HG03196 (cell line): ENCODE measurements around the gene SP4.

Experiments used
- ATAC-seq: cut with Tn5 transposase; IDR thresholded peaks from one replicate; pipeline ENCODE4 v1.9.1; 2021; ENCODE audit not compliant: unreplicated experiment

SP4 gene

DNA sequence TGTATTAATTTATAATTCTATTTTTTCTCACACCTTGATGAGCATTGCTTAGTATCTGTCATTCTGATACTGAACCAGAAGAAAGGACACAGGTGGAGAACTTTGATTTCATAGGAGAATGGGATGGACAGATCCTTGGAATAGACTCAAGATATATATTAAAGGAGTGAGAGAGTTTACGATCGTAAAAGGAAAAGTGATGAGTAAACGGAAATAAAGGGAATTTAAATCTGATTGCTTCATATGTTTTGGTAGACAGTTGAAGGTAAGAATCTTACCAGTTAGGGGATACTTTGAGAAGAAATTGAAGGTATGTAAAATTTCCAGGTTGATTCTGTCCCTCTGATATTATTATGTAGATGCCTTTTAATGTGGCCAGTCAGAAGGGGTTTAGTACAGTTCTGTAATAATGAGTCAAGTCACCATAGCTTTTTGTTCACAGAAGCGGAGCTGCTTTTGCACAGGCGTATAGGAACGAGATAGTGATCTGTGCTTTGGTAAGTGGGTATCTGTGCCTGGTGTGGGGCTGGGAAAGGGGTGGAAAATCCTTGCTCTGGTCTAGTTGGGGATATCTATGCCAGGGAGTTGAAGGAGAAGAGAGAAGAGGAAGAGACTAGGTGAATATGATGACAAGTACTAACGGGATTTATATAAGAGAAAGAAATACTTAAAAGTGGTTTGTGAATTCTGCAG, 15.4 kb downstream of the SP4 start:
- no peak for ATAC-seq

DNA sequence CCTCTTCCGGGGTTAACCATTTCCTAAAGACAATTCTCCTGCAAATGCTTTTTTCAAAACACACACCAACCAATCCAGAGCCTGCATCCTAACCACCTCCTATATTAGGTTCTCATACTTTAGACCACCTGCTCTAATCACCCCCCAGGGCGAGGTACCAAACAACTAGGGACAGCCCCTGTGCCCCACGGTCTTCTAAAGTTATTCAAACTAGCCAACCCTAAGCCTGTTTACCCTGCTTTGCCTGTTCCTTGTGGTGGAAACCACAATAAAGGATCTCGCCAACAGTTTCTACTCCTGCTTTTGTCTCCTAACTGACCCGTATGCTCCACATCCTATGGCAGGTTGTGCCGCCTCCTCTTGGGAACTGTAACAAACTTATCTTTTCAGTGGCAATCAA, 21.1 kb downstream of the SP4 start:
- no peak for ATAC-seq

DNA sequence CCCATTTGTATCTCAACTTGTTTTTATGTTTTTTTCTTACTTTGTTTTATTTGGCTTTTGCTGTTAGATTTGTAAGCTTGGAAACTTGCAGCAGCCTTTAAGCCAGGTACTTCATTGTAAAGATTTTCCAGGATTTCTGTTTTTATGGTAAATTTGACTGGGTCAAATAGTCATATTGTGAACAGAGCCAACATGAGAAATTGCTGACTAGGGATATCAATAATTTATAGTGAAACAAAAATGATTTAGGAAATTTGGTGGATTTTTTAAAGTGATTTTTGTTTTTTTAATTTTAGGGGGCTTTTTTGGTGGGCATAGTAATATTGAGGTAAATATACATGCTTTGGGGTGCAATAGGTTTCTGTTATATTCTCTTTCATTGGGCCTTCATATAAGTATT, 22.2 kb downstream of the SP4 start:
- ATAC-seq: no peak

DNA sequence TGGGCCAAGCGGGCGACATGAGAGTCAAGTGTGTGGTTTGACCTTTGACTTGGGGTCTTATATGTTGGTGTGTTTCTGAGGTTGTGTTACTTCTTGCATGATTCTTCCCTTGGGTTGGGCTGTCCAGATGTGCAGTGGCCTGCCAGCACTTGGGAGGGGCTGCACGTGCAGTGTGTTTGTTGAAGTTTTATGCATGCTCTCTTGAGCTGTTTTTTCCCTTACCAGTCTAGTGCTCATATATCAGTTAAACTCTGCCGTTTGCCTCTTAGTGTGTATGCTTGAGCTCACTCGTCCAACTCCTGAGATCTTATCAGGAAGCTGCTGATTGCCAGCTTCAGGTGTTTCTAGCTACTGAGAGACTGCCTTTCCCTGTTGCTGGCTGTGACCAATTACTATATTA, 23.1 kb downstream of the SP4 start:
- no peak for ATAC-seq

DNA sequence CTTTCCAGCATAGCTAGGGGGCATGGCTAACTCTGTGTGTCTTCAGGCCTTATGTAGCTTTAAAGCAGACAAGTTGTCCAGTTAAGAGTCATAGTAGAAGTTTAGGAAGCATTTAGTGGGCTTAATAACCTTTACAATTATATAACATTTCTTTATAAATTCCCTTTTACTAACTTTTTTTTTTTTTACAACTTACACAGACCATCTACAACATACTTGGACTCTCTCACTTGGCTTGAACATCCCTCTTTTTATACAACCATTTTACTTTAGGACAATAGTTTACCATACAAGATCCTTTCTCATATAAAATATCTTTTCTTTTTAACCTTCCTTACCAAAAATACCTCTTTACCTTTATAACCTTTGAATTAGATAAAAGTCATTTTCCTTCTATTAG, 26.3 kb downstream of the SP4 start:
- no peak for ATAC-seq

DNA sequence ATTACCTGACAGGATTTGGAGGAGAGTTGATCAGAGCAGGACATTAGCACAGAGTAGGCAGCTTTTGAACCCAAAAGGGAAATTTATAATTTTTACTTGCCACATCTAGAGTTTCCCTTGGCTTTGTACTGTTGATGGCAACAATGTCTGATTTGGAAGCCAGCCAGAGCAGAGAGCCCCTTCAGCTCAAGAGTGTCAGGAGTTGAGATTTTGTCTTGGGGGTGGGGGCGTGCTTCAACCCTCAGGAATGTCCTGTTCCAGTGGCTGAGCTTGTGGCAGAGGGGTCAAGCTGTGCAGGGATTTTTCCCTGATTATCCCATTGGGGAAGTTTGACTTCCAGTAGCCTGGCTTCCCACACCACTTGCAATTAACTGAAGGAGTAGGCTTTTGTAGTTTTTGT, 27.0 kb downstream of the SP4 start:
- ATAC-seq: no peak

DNA sequence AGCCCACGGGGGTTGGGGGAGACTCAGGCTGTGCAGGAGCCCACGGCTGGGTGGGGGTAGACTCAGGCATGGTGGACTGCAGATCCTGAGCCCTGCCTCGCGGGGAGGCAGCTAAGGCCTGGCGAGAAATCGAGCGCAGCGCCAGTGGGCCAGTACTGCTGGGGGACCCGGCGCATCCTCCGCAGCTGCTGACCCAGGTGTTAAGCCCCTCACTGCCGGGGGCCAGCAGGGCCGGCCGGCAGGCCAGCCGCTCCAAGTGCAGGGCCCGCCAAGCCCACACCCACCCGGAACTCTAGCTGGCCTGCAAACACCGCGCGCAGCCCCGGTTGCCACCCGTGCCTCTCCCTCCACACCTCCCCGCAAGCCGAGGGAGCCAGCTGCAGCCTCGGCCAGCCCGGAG, 33.4 kb downstream of the SP4 start:
- ATAC-seq: no peak

DNA sequence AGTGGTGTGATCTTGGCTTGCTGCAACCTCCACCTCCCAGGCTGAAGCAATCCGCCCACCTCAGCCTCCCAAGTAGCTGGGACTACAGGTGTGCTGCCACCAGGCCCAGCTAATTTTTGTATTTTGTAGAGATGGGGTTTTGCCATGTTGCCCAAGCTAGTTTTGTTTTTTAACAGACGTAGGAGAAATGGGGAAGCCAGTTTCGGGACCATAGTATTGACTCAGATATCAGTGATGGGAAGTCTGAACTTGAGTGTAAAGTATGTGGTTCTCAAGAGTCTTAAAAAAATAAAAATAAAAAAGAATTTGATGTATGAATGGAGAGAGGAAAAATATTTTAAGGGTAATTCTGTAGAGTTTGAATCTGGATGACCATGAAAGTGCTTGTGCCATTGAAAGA, 34.2 kb downstream of the SP4 start:
- ATAC-seq: no peak

DNA sequence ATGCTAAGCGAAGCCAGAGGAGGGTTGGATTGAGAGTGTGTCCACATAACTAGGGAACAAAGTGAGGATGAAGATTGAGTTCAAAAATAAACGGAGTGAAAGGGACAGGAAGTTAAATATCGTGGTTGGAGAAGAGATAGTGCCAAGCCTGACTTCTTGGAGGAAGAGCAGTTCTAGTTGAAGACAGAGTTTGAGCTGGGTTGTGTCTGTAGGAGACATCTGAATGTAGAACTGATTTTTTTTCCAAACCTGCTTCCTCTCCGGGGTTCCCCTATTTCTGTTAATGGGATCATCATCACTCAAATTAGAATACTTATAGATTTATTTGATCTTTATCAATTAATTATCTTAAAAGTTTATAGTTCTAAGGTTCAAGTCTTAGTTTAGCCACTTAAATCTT, 35.6 kb downstream of the SP4 start:
- no peak for ATAC-seq

DNA sequence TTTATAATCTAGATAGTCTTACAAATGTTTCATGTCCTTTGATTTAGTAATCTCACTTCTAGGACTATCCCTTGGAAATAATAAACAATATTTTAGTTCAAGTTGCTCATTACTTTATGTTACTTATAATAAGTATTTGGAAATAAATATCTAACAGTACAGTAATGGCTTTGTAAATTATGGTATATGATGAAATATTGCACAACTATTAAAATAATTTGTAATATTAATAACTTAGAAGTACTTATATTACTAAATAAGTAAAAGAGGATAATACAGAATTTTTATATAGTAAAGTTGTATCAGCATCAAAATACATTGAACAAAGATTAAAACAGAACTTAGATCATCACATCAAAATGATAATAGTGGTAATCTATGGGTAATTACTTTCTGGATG, 41.1 kb downstream of the SP4 start:
- ATAC-seq: no peak

DNA sequence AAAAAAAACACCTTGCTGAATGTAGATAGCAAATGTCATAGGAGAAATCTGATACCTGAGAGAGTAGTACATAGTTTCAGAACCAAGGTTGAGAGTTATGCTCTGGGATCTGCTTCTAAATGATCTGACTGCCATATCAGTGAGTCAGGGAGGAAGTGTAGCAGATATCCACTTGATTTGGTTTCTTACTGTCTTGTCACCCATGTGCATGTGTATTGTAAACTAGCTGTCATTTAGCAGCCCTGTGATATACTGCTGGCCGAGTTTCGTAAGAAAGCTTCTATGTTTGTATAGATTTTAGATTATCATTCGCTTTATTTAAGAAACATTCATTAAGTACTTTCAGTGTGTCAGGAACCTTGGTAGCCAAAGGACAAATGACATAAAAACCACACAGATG, 42.0 kb downstream of the SP4 start:
- no peak for ATAC-seq

DNA sequence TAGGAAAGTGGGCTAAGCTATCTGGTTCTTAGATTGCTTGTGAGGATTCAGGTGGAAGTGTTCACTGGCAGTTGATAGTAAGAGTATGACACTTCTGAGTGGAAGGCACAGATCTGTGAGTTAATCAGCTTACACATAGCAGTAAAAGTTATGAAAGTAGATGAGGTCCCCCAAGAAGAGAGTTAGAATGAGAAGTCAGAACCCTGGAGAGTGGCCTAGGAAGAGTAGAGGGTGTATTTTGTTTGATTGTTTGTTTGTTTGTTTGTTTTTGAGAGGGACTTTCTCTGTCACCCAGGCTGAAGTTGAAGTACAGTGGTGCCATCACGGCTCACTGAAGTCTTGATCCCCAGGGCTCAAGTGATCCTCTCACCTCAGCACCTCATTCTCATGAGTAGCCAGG, 44.1 kb downstream of the SP4 start:
- no peak for ATAC-seq

DNA sequence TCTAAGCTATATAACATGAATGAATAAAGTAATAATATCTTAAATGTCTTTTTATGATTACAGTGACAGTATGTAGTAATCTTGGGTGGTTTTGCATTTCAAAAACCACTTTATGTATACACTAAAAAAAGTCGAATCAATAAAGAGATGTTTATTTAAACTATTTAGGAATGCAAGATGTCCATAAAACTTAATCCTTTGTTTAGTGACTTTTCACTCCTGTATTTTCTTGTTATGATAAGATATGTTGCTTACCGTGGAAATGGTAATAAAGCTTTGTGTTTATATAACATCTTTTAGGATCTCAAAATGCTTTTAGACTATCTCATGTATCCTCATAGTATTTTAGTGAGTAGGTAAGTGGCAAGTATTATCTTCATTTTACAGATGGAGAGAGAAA, 48.5 kb downstream of the SP4 start:
- no peak for ATAC-seq

DNA sequence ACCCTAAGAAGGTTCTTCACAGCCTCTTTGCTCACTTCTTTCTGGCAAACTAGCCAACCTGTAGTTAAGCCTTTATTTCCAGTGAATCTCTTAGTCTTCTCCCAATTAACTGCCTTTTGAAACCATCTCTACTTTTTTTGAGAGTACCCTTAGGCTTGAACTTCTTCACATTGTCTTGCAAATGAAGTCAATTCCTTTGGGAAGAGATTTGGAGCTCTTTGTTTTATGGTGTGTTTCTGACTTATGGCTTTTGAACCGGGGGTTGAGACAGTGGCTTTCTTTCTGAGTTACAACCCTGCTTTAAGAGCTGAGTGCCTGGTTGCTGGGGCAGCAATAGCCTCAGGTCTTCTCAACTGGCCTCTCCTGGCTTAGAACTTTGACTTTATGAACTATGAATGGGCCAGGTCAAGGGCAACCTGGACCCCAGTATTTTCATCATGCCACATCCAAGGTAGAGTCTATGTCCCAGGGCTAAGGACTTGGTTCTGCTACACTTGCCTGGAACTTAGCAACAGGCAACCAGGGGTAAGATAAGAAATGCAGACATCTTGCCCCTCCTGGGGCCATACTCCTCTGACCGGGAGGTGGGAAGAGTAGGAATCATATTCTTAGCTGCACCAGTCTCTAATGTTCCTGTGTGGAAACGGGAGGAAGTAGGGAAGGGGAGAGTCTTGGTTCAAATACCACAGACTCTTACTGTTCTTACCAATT, 53.0 kb downstream of the SP4 start:
- ATAC-seq: no peak

DNA sequence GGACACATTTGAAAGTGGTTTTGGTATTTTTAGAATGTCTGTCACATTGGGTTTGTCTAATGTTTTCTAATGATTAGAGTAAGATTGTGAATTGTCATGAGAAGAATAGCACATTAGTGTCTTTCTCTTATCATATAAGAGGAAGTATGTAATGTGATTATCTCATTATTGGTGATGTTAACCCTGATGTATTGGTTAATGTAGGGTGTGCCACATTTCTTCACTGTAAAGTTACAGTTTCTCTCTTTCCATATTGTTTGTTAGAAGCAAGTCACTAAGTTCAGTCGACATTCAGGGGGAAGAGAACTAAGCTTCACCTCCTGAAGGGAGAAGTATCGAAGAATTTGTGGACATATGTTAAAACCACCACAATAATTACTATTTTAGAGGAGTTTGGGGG, 58.6 kb downstream of the SP4 start:
- no peak for ATAC-seq

DNA sequence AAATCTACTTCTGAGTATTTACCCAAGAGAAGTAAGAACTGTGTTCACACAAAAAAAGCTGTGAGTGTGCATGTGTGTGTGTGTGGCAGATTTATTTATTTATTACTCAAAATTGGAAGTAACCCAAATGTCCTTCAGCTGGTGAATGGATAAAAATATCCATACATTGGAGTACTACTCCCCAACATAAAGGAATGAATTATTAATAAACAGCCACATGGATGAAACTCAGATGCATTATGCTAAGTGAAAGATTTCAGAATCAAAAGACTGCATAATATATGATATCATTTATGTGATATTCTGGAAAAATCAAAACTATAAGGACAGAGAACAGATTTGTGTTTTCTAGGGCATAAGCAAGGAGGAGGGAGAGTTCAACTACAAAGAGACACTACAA, 67.8 kb downstream of the SP4 start:
- no peak for ATAC-seq

DNA sequence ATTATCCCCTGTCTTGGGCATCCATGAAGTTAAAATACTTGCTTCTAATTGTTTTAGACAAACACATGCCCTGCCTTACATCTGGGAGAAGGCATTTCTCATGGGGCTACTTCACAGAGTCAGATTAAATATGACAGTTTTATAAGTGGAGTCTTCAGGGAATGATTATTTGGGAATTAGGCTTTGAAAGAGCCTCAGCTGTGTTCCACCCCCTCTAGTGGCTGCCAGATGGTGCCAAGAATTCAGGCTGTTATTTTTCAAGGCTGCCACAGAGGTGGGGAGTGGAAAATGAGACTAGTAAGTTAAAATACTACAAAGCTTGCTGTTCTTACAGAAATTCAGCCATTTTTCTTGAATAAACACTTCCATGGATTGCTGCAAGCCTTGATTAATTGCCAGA, 69.2 kb downstream of the SP4 start:
- no peak for ATAC-seq

DNA sequence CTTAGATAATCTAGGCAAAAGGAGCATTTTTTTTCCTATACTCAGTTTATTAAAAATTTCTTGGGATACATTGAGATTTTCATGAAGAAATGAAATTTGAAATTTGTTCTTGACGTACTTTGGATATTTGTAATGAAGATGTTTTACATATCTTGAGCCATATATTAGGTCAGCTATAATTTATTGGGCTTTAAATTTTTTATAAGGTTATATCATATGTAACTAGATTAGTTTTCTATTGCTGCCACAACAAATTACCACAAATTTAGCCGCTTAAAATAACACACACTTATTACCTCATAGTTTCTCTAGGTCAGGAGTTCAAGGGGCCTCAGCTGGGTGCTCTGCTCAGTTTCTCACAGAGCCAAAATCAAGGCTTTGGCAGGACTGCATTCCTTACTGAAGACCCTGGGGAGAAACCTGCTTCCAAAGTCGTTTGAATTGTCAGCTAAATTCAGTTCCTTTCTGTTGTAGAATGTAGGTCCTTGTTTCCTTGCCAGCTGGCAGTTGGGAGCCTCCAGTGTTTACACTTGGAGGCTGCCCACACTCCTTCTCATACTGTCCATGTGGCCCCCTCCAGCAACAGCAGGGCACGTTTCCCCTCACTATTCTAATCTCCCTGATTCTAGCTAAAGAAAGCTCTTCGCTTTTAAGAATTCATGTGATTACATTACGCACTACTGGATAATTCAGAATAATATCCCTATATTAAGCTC, 72.4 kb downstream of the SP4 start:
- ATAC-seq: no peak

DNA sequence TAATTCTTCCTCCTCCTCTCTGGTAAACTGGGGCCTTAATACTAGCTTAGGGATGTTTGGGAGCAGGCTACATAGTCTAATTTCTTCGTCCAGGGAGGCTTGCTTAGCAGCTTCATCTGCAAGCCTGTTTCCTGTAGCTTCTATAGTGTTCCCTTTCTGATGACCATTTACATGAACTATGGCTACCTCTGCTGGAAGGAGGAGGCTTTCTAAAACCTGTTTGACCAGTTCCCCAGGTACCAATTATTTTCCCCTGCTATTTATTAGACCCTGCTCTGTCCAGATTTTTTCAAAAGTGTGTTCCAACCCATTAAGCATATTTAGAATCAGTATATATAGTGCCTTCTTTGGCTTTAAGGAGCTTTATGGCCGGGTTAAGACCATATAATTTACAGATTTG, 76.1 kb downstream of the SP4 start:
- no peak for ATAC-seq

DNA sequence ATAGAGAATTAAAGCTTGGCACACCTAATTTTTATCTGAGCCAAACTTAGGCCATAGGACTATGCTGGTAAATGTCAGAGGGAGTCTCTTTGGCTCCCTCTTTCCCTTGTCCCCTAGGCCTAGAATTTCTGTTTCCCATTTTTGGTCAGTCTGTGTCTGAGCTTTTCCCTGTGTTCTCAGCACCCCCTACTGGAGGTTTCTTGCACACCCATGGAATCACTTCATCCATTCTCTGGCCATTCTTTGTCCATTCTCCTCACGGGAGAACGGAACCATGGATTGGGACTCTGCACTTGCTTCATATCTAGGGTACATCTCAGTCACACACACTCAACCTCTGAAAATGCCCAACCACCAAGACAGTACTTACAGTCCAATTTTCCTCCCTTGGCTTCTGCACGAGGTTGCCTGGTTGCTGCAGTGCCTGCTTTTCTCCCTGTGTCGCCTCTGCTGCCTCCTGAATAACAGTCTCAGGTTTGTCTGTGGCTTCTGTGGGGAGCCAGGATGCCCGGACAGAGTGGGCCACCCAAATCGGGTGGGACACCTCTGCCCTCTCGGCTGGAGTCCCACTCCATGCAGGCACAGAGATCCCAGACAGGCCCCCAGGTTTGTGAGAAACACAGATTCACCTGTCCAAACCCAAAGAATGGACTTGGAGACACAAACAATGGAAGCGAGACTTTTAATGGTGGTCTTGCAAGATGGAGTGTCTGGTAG, 79.9 kb downstream of the SP4 start:
- no peak for ATAC-seq

DNA sequence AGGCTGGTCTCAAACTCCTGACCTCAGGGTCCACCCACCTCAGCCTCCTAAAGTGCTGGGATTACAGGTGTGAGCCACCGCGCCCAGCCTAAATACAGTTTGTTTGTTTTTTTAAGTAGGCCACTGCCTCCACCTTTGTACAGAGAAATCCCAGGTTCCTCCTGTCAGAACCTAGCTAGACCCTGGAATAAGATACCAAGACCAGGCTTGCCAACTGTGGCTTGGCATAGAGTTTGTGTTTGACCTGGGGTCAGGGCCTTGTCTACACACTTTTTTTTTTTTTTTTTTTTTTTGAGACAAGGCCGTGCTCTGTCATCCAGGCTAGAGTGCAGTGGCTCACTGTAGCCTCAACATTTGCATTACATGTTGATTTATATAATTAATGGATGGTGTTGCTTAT, 80.7 kb downstream of the SP4 start:
- no peak for ATAC-seq

DNA sequence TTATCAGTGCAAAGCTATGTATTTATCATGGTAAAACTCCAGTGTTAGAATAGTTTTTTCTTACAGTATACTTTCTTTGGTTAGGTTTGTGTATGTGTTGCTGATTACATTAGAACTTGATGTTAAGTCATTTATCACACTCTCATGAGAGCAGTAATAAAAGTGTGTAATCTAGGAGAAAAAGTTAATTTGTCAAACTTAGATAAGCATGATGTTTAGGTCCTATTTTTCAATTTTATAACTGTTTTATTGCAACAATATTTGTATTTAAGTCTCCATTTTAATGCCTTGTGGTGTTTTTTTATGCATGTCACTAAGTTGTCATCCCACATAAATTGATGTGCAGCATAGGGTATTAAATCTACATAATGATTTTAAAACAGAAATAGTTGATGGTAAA, 86.2 kb downstream of the SP4 start:
- ATAC-seq: no peak
